ENCODE results near the gene TTLL1.

DNA sequence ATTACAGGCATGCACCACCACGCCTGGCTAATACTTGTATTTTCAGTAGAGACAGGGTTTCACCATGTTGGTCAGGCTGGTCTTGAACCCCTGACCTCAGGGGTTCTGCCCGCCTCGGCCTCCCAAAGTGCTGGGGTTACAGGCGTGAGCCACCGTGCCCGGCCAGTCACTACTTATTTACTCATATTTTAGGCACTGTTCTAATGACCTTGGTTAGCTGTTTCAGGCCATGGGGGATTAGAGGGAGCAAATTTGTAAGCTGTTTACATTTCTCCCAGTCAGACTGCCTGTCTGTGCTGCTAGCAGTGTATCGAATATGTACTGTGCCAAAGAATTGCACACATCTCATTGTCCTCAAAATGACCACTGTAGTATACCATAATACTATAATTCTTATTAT lies 41.6 kb downstream of the TTLL1 start:
- TF ChIP-seq, protein P1, sequence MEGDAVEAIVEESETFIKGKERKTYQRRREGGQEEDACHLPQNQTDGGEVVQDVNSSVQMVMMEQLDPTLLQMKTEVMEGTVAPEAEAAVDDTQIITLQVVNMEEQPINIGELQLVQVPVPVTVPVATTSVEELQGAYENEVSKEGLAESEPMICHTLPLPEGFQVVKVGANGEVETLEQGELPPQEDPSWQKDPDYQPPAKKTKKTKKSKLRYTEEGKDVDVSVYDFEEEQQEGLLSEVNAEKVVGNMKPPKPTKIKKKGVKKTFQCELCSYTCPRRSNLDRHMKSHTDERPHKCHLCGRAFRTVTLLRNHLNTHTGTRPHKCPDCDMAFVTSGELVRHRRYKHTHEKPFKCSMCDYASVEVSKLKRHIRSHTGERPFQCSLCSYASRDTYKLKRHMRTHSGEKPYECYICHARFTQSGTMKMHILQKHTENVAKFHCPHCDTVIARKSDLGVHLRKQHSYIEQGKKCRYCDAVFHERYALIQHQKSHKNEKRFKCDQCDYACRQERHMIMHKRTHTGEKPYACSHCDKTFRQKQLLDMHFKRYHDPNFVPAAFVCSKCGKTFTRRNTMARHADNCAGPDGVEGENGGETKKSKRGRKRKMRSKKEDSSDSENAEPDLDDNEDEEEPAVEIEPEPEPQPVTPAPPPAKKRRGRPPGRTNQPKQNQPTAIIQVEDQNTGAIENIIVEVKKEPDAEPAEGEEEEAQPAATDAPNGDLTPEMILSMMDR (conservative IDR thresholded peaks at IDR 0.05; ENCODE audit: low read depth, low read length): no peak
- TF ChIP-seq CEBPB (IDR thresholded peaks at IDR 0.05; ENCODE audit: low read depth, low read length) (no peak), POLR2A (IDR thresholded peaks at IDR 0.05; ENCODE audit: low read depth, low read length) (no peak), SMC3 (IDR thresholded peaks at IDR 0.05; ENCODE audit: low read depth, low read length) (no peak), RAD21 (IDR thresholded peaks at IDR 0.05; ENCODE audit: low read length) (no peak)
